ENCODE results near the gene PRKAG1.

DNA sequence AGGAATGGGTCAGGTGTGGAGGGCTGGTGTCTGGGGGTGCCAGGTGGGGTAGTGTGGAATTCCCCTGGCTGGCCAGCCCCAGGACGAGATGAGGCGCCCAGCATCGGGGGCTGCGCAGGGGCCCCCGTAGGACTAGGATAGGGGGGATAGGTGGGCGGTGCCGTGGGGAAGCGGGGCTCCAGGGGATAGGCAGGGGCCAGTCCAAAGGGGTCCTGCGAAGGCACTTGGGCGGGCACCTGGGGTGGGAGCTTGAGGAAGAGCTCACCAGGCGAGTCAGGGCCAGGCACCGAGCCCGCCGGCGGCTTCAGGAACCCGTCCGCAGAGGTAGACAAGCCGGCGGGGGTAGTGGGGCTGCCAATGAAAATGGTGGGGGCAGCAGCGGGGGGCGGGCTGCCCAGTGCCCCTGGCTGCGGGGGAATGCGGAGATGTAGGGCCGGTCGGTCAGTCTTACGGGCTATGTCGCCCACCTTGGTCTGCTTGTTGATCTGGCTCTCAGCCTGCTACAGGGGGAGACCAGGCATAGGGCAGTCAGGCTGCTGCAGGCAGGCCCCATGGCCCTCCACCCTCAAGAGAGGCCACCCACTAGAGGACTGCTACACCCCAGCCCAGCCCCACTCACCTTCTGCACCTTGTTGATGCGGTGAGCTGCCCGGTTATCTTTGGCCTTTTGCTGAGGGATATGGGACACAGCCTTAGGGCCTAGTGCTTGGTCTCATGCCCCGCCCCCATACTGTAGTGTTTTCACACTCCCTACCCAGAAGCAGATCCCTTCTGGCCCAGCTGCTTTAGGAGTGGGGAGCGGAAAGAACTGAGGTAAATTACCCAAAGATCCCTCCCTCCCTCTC is 22.7 kb upstream of the PRKAG1 start:
- TF ChIP-seq, protein P1, sequence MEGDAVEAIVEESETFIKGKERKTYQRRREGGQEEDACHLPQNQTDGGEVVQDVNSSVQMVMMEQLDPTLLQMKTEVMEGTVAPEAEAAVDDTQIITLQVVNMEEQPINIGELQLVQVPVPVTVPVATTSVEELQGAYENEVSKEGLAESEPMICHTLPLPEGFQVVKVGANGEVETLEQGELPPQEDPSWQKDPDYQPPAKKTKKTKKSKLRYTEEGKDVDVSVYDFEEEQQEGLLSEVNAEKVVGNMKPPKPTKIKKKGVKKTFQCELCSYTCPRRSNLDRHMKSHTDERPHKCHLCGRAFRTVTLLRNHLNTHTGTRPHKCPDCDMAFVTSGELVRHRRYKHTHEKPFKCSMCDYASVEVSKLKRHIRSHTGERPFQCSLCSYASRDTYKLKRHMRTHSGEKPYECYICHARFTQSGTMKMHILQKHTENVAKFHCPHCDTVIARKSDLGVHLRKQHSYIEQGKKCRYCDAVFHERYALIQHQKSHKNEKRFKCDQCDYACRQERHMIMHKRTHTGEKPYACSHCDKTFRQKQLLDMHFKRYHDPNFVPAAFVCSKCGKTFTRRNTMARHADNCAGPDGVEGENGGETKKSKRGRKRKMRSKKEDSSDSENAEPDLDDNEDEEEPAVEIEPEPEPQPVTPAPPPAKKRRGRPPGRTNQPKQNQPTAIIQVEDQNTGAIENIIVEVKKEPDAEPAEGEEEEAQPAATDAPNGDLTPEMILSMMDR (IDR thresholded peaks at IDR 0.05; ENCODE audit: low read depth, low read length), result no peak
- no peak for TF ChIP-seq EZH2phosphoT487 (IDR thresholded peaks at IDR 0.05; ENCODE audit: low read depth)

All from OCI-LY3 (cell line).